AG10803 (cell line): ENCODE measurements around the gene PUS7.

Experiments used
- DNase-seq: peaks from one replicate; pipeline ENCODE4 v3.0.0; 2010; ENCODE audit warnings: low read depth
- H3K4me3 ChIP-seq: 2 replicates; pipeline ENCODE4 v1.5.1; 2011; ENCODE audit warnings: mild to moderate bottlenecking, low read length, control low read depth
- TF ChIP-seq, protein P1 (sequence below): conservative IDR thresholded peaks from 2 replicates; pipeline ENCODE4 v1.5.1; 2011; ENCODE audit warnings: mild to moderate bottlenecking, low read length, control low read depth, inconsistent platforms

The PUS7 gene

GRCh38 chr7:105496521-105496920, 25.6 kb downstream of the PUS7 start:
- DNase-seq, result peak; percentile 44
- no peak overlapping the region for H3K4me3 ChIP-seq
- TF ChIP-seq, protein P1, sequence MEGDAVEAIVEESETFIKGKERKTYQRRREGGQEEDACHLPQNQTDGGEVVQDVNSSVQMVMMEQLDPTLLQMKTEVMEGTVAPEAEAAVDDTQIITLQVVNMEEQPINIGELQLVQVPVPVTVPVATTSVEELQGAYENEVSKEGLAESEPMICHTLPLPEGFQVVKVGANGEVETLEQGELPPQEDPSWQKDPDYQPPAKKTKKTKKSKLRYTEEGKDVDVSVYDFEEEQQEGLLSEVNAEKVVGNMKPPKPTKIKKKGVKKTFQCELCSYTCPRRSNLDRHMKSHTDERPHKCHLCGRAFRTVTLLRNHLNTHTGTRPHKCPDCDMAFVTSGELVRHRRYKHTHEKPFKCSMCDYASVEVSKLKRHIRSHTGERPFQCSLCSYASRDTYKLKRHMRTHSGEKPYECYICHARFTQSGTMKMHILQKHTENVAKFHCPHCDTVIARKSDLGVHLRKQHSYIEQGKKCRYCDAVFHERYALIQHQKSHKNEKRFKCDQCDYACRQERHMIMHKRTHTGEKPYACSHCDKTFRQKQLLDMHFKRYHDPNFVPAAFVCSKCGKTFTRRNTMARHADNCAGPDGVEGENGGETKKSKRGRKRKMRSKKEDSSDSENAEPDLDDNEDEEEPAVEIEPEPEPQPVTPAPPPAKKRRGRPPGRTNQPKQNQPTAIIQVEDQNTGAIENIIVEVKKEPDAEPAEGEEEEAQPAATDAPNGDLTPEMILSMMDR, result no peak

DNA sequence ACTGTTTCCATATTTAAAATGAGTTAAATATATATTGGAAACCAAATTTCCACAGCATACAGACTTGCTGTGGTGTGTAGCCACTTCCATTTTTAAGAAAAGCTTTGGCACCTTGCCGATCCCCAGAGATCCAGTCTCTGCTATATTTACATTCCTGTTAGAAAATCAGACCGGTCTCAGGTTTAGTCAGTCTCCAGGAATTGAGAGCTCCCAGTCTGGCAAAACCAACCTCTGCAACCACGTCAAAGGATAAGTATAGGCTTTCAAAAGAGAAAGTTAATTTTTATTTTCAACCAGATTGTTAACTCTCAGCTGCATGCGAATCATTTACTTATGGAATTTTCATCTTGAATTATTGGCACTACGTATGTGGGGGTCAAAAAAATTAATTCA, 28.2 kb downstream of the PUS7 start:
- DNase-seq, result peak; percentile 92
- TF ChIP-seq, protein P1, result no peak
- H3K4me3 ChIP-seq, result no peak overlapping the region

- H3K4me3 ChIP-seq, result no peak overlapping the region
- DNase-seq, result no peak
- TF ChIP-seq, protein P1, result no peak
Observed at GRCh38 chr7:105493196-105493922, 28.7 kb downstream of the PUS7 start.

GRCh38 chr7:105489409-105489808, 32.7 kb downstream of the PUS7 start:
- no peak for DNase-seq
- TF ChIP-seq, protein P1, result no peak
- H3K4me3 ChIP-seq, result no peak overlapping the region

DNA sequence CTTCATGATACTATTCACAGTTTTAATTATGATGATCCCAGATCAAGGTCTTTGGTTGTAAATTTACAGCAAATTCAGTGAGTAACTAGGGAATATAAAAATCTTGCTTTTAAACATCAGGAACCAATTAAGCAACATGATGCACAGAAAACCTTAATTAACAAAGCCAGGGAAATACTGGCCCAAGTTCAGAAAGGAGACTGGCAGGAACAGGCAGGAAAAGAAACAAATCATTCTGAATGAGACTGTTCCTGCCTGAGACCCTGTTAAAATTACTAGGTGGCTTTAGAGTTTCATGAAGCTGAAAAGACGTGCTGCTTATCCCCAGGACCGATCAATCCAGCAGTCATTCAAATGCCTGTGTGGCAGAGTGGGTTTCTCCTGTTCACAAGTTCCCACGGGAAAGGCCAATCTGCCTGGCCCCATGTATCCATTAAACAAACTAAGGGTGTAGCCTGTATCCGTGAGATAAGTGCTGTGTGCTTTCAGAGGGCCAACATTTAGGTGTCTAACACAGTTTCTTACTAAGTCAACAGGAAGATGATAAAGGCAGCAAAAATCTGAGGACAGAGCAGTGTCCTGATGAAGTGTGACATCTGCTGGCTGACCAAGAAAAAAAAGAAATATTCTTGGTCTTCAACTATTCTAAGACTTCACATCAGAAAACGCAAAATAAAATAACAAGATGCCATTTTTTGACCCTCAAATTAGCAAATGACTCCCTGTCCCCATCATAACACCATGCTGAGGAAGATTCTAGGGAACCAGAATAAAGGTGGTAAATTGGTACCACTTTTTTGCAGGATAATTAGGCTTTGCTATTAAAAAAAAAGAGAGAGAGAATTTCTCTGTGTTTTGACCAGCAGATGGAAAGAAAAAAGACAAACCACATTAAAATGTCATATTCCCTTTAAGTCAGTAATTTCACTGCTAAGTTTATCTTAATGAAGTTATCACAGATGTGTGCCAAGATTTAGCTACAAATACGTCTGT, 34.2 kb downstream of the PUS7 start:
- peak; percentile 90 for DNase-seq
- TF ChIP-seq, protein P1, result peak; percentile 63
- H3K4me3 ChIP-seq, result 0 out of 2 replicates have a peak overlapping the region, but pooled peaks have one; percentile 1

DNA sequence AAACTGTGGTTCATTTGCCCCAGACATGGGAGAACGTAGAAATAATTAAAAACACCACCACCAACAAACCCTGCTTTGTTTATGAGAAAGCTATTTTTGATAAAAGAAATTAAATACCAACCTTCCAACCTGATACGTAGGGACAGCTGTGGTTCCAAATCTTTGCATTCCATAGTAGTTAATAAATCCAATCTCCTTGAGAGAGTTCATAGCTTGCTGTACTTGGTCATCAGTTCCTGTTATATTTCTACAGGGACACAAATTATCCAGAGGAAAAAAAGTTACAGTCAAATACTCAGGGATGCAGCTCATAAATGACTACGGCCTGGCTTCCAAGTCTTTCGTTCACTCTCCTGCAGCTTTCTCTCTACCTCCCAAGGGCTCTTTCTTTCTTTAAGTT, 41.1 kb downstream of the PUS7 start:
- peak; percentile 26 for DNase-seq
- H3K4me3 ChIP-seq, result no peak overlapping the region
- TF ChIP-seq, protein P1, result no peak
